Endodermal cell (in vitro differentiated cells): ENCODE measurements around the gene PAIP1. TPM values are rescaled to one million over a fixed set of nuclear protein-coding genes. Genes with fewer than 3 reads are reported as not detected.
"Not testable (repeated sequence)": the region's sequence is repeated elsewhere in the genome, so short reads cannot be mapped to it uniquely, and the experiment has no call there.

Experiments used
- DNase-seq: peaks from one replicate; pipeline ENCODE4 v3.0.0-alpha.2; 2017
- H3K27ac ChIP-seq: 2 replicates; pipeline ENCODE4 v1.5.1; 2013; ENCODE audit warnings: mild to moderate bottlenecking, low read depth, low read length, moderate library complexity
- H3K27me3 ChIP-seq: 2 replicates; pipeline ENCODE4 v1.6.1; 2013; ENCODE audit warnings: mild to moderate bottlenecking, low read length, moderate library complexity; ENCODE audit not compliant: insufficient read depth, control insufficient read depth, poor library complexity, severe bottlenecking
- H3K36me3 ChIP-seq: 2 replicates; pipeline ENCODE4 v1.7.0; 2013; ENCODE audit warnings: mild to moderate bottlenecking, low read length, moderate library complexity; ENCODE audit not compliant: control insufficient read depth, insufficient read depth
- H3K4me1 ChIP-seq: one replicate; pipeline ENCODE4 v1.7.0; 2013; ENCODE audit warnings: low read length; ENCODE audit not compliant: control insufficient read depth, insufficient read depth
- H3K4me3 ChIP-seq: 2 replicates; pipeline ENCODE4 v1.5.1; 2013; ENCODE audit warnings: mild to moderate bottlenecking, low read length, moderate library complexity
- H3K9ac ChIP-seq: 2 replicates; pipeline ENCODE4 v1.6.1; 2013; ENCODE audit warnings: mild to moderate bottlenecking, low read length, moderate library complexity; ENCODE audit not compliant: poor library complexity, severe bottlenecking; ENCODE audit errors: extremely low read depth
- H3K9me3 ChIP-seq: 2 replicates; pipeline ENCODE4 v1.6.1; 2013; ENCODE audit warnings: mild to moderate bottlenecking, low read length, moderate library complexity; ENCODE audit not compliant: control insufficient read depth
- H3K27ac Mint-ChIP-seq: 2 replicates; pipeline ENCODE4 v1.8.0; 2020; ENCODE audit warnings: mixed read lengths
- H3K27me3 Mint-ChIP-seq: 2 replicates; pipeline ENCODE4 v1.8.0; 2021; ENCODE audit warnings: mild to moderate bottlenecking, mixed read lengths; ENCODE audit not compliant: insufficient read depth
- H3K36me3 Mint-ChIP-seq: 2 replicates; pipeline ENCODE4 v1.8.0; 2020; ENCODE audit warnings: low read depth, mixed read lengths
- H3K4me1 Mint-ChIP-seq: 2 replicates; pipeline ENCODE4 v1.8.0; 2020; ENCODE audit warnings: mixed read lengths
- H3K4me3 Mint-ChIP-seq: 2 replicates; pipeline ENCODE4 v1.8.0; 2020; ENCODE audit warnings: mild to moderate bottlenecking, moderate library complexity, mixed read lengths
- H3K9me3 Mint-ChIP-seq: 2 replicates; pipeline ENCODE4 v1.8.0; 2020; ENCODE audit warnings: mild to moderate bottlenecking, mixed read lengths
- CTCF ChIP-seq: fragments of 200-600 bp; sonication (generic); conservative IDR thresholded peaks from 2 replicates; pipeline ENCODE4 v1.5.0; 2021; ENCODE audit warnings: antibody characterized with exemption, mild to moderate bottlenecking
- WGBS, 2 experiments: methylation state at CpG; one replicate each; pipeline versions ENCODE4 v1.1.5 to v1.1.7; 2013; ENCODE audit warnings: missing lambda C conversion rate in 2 of 2, mixed read lengths in 1 of 2; ENCODE audit not compliant: insufficient coverage in 1 of 2, insufficient read length in 1 of 2; 5-methylcytosine and 5-hydroxymethylcytosine counted together
- total RNA-seq, 2 donors: library from RNA; stranded (reverse); fragmentation: NEBNext Ultra II Directional in 1 of 2; extraction: Animal tissue kit (Norgen Biotek cat#: 25700) in 1 of 2; gene quantifications; 2 replicates in 1 of 2; 3 replicates in 1 of 2; pipeline ENCODE4 v1.2.1, GENCODE V29; 2021

Gene PAIP1
- total RNA-seq, 2 donors from 2014 or later: 115 to 118 TPM

- no peaks in the 10 kb centered on the region for H3K27me3 ChIP-seq
- no peak for TF ChIP-seq CTCF
- no peak overlapping the region for H3K27ac Mint-ChIP-seq
- H3K9ac ChIP-seq: no peak overlapping the region
- peaks cover 5% of the 10 kb centered on the region for H3K4me1 Mint-ChIP-seq
- no peak for DNase-seq
- H3K27me3 Mint-ChIP-seq: no peaks in the 10 kb centered on the region
- H3K27ac ChIP-seq: no peak overlapping the region
- H3K9me3 ChIP-seq: no peaks in the 10 kb centered on the region
- H3K4me1 ChIP-seq: no peaks in the 10 kb centered on the region
- H3K4me3 ChIP-seq: no peak overlapping the region
- no peaks in the 10 kb centered on the region for H3K9me3 Mint-ChIP-seq
- H3K4me3 Mint-ChIP-seq: no peak overlapping the region
- H3K36me3 ChIP-seq: no peaks in the 10 kb centered on the region
- no peaks in the 10 kb centered on the region for H3K36me3 Mint-ChIP-seq
Observed at GRCh38 chr5:43561356-43561755, 4.5 kb upstream of the PAIP1 start.

GRCh38 chr5:43560128-43560527, 3.3 kb upstream of the PAIP1 start:
- Mint-ChIP-seq H3K4me3 (no peak overlapping the region), H3K27ac (no peak overlapping the region)

GRCh38 chr5:43556607-43556856, 345 bp downstream of the PAIP1 start:
- Histone ChIP-seq H3K9ac (peak overlapping the region; percentile 98), H3K4me3 (peak overlapping the region; percentile 98), H3K27ac (peak overlapping the region; percentile 96), H3K36me3 (peaks cover 35% of the 10 kb centered on the region)
- H3K4me1 Mint-ChIP-seq: peaks cover 11% of the 10 kb centered on the region
- H3K36me3 Mint-ChIP-seq, H3K9me3 Mint-ChIP-seq, DNase-seq, H3K27me3 ChIP-seq, H3K27me3 Mint-ChIP-seq, H3K4me3 Mint-ChIP-seq, H3K9me3 ChIP-seq, H3K4me1 ChIP-seq, H3K27ac Mint-ChIP-seq: not testable (repeated sequence)
- WGBS, 2 experiments: 0% methylated on average over 6 to 27 of the region's 30 CpGs

More at GRCh38 chr5:43560128-43560527, 3.3 kb upstream of the PAIP1 start:
- Mint-ChIP-seq H3K27me3 (no peaks in the 10 kb centered on the region), H3K36me3 (peaks cover 6% of the 10 kb centered on the region), H3K9me3 (no peaks in the 10 kb centered on the region), H3K4me1 (peaks cover 8% of the 10 kb centered on the region)
- Histone ChIP-seq H3K9me3 (no peaks in the 10 kb centered on the region), H3K27me3 (no peaks in the 10 kb centered on the region), H3K9ac (no peak overlapping the region), H3K4me1 (no peaks in the 10 kb centered on the region), H3K27ac (no peak overlapping the region), H3K4me3 (no peak overlapping the region), H3K36me3 (peaks cover 4% of the 10 kb centered on the region)
- no peak for TF ChIP-seq CTCF
- 70 to 88% methylated on average over 2 of the region's 2 CpGs for WGBS, 2 experiments
- DNase-seq: no peak

- Mint-ChIP-seq H3K27me3 (no peaks in the 10 kb centered on the region), H3K4me3 (no peak overlapping the region), H3K4me1 (peaks cover 12% of the 10 kb centered on the region), H3K27ac (peak overlapping the region; percentile 98), H3K36me3 (peaks cover 11% of the 10 kb centered on the region), H3K9me3 (no peaks in the 10 kb centered on the region)
- Histone ChIP-seq H3K4me1 (peaks cover 6% of the 10 kb centered on the region), H3K4me3 (peak overlapping the region; percentile 98), H3K9ac (peak overlapping the region; percentile 98), H3K9me3 (no peaks in the 10 kb centered on the region), H3K36me3 (peaks cover 39% of the 10 kb centered on the region), H3K27ac (peak overlapping the region; percentile 96), H3K27me3 (no peaks in the 10 kb centered on the region)
- peak; percentile 87 for DNase-seq
- 0% methylated on average over 11 to 44 of the region's 44 CpGs for WGBS, 2 experiments
- no peak for TF ChIP-seq CTCF
Observed at GRCh38 chr5:43555895-43556606, 826 bp downstream of the PAIP1 start.
